ENCODE data around the gene GAL3ST3.

DNA sequence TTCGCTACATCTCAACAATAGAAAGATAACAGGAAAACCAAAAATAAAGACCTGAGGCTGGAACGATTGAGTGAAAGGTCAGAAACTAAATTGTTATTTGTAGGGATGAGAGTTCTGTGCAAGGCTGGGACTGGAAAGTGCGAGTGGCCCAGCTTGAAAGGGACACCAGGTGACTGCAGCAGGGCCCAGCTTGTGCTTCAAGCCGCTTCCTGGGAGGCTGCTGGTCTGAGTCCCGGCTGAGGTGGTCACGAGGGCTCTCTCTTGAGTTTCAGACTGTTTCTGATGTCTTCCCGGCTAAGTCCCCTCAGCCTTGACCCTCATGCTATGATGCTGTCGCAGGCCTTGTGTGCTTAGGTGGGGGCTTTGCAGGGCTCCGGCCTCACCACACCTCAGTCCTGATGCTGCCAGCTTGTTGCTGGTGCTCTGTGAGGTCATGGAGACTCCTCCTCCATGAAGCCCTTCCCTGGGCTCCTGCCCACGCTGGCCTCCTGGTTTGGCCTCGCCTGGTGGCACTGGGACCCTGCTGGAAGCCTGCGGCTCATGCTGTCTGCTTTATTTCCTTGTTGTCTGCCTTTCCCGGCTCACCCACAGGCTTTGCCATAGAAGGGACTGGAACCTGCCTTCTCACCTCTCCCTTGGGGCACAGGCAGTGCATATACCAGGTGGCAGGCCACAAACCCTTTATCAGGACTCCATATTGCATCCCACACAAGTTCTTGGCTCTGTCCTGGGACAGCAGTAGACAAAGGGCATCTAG lies 42.6 kb downstream of the GAL3ST3 start:
- TF ChIP-seq POLR2A (IDR thresholded peaks at IDR 0.05) = no peak
- TF ChIP-seq, protein P1, sequence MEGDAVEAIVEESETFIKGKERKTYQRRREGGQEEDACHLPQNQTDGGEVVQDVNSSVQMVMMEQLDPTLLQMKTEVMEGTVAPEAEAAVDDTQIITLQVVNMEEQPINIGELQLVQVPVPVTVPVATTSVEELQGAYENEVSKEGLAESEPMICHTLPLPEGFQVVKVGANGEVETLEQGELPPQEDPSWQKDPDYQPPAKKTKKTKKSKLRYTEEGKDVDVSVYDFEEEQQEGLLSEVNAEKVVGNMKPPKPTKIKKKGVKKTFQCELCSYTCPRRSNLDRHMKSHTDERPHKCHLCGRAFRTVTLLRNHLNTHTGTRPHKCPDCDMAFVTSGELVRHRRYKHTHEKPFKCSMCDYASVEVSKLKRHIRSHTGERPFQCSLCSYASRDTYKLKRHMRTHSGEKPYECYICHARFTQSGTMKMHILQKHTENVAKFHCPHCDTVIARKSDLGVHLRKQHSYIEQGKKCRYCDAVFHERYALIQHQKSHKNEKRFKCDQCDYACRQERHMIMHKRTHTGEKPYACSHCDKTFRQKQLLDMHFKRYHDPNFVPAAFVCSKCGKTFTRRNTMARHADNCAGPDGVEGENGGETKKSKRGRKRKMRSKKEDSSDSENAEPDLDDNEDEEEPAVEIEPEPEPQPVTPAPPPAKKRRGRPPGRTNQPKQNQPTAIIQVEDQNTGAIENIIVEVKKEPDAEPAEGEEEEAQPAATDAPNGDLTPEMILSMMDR (IDR thresholded peaks at IDR 0.05) = no peak

All from thyroid gland (tissue), 4 donors.